KMS-11 (cell line): ENCODE data around the gene ABTB2.

Experiments
- H2AFZ ChIP-seq: fragments of 200-600 bp; sonication (generic); 2 replicates; pipeline ENCODE4 v1.6.1; 2016; ENCODE audit warnings: antibody characterized with exemption, mixed run types, low read depth
- H3K27ac ChIP-seq: fragments of 200-600 bp; sonication (generic); 2 replicates; pipeline ENCODE4 v1.6.1; 2016; ENCODE audit warnings: mild to moderate bottlenecking, mixed run types
- H3K27me3 ChIP-seq: fragments of 200-600 bp; sonication (generic); 2 replicates; pipeline ENCODE4 v1.6.1; 2017; ENCODE audit warnings: mild to moderate bottlenecking, low read depth, mixed run types, moderate library complexity; ENCODE audit not compliant: insufficient read depth
- H3K36me3 ChIP-seq: fragments of 200-600 bp; sonication (generic); 2 replicates; pipeline ENCODE4 v1.6.1; 2017; ENCODE audit warnings: mild to moderate bottlenecking, mixed run types; ENCODE audit not compliant: insufficient read depth
- H3K4me1 ChIP-seq: fragments of 200-600 bp; sonication (generic); 2 replicates; pipeline ENCODE4 v1.6.1; 2016; ENCODE audit warnings: mild to moderate bottlenecking, low read depth, mixed run types; ENCODE audit not compliant: poor library complexity, severe bottlenecking
- H3K4me2 ChIP-seq: fragments of 200-600 bp; sonication (generic); 2 replicates; pipeline ENCODE4 v1.7.0; 2016; ENCODE audit warnings: mild to moderate bottlenecking, mixed run types
- H3K4me3 ChIP-seq: fragments of 200-600 bp; sonication (generic); IDR thresholded peaks from 2 replicates; pipeline ENCODE4 v1.6.1; 2017; ENCODE audit warnings: low read depth, low read length, mixed read lengths; ENCODE audit not compliant: insufficient read depth
- H3K79me2 ChIP-seq: fragments of 200-600 bp; sonication (generic); 2 replicates; pipeline ENCODE4 v1.6.1; 2016; ENCODE audit warnings: low read depth, mixed run types; ENCODE audit not compliant: insufficient read depth
- H3K9ac ChIP-seq: fragments of 200-600 bp; sonication (generic); 2 replicates; pipeline ENCODE4 v1.6.1; 2016; ENCODE audit warnings: mild to moderate bottlenecking, mixed run types
- H4K20me1 ChIP-seq: fragments of 200-600 bp; sonication (generic); 2 replicates; pipeline ENCODE4 v1.6.1; 2016; ENCODE audit warnings: mild to moderate bottlenecking, mixed run types; ENCODE audit not compliant: insufficient read depth
- TF ChIP-seq, protein P1 (sequence below): fragments of 200-600 bp; sonication (generic); conservative IDR thresholded peaks from 2 replicates; pipeline ENCODE4 v1.6.1; 2017; ENCODE audit warnings: low read depth, mild to moderate bottlenecking, antibody characterized with exemption, low read length, moderate library complexity, mixed read lengths

The ABTB2 gene

DNA sequence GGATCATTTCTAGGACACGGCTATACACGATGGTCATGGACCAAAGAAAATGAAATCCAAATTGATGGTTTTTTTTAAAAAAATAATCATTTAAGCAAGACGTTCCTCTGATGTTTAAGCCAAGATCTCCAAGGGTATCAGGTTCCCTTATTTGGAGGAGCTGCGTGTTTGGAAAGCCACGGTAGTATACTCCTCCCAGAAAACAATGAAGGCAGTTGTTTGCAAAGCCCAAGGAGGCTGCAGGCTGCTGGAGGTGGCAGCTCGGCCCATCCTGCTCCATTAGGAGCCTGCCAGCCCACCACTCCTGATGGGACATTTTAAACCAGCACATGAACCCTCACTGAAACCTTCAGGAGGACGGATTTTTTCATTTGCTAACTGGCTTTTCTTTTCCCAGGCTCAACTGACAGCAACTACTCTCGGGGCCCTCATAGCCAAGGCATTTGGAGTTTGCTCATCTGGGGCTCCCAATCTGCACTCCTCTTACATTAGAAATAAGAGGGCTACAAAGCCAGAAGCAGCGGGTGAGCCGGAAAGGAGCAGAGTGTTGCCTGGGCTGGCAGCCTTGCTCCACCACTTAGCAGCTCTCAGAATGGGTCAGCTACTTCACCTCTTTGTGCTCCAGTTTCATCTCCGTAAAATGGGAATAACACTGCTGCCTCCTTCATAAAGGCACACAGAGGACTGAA is 58.4 kb downstream of the ABTB2 start:
- Histone ChIP-seq H3K27ac (no peak overlapping the region), H3K4me1 (no peaks in the 10 kb centered on the region), H4K20me1 (no peaks in the 10 kb centered on the region), H3K79me2 (no peaks in the 10 kb centered on the region), H3K9ac (no peak overlapping the region), H3K36me3 (no peaks in the 10 kb centered on the region), H2AFZ (no peak overlapping the region), H3K4me3 (no peak overlapping the region), H3K27me3 (no peaks in the 10 kb centered on the region), H3K4me2 (no peak overlapping the region)
- TF ChIP-seq, protein P1, sequence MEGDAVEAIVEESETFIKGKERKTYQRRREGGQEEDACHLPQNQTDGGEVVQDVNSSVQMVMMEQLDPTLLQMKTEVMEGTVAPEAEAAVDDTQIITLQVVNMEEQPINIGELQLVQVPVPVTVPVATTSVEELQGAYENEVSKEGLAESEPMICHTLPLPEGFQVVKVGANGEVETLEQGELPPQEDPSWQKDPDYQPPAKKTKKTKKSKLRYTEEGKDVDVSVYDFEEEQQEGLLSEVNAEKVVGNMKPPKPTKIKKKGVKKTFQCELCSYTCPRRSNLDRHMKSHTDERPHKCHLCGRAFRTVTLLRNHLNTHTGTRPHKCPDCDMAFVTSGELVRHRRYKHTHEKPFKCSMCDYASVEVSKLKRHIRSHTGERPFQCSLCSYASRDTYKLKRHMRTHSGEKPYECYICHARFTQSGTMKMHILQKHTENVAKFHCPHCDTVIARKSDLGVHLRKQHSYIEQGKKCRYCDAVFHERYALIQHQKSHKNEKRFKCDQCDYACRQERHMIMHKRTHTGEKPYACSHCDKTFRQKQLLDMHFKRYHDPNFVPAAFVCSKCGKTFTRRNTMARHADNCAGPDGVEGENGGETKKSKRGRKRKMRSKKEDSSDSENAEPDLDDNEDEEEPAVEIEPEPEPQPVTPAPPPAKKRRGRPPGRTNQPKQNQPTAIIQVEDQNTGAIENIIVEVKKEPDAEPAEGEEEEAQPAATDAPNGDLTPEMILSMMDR = no peak

DNA sequence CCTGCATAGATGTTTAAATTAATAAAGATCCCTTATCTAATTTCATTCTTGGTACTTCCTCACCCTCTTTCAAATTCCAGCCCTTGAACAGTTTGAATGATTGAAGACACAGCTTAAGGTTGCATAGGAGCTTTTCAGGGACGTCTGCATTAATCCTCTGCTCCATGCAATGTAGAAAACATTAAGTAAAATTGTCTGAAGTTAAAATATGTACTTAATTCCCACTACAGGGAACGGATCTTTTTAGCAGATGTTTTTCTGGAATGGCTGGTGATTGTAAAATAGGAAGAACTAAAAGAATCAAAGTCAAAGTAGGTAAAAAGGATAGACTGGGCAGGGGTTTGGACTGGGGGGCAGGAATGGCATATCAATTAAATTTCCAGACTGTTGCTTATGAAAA is 58.9 kb downstream of the ABTB2 start:
- Histone ChIP-seq H2AFZ (no peak overlapping the region), H3K79me2 (no peaks in the 10 kb centered on the region), H3K27me3 (no peaks in the 10 kb centered on the region), H3K9ac (no peak overlapping the region), H3K4me1 (no peaks in the 10 kb centered on the region), H3K4me3 (no peak overlapping the region), H3K27ac (no peak overlapping the region), H4K20me1 (no peaks in the 10 kb centered on the region), H3K4me2 (no peak overlapping the region), H3K36me3 (no peaks in the 10 kb centered on the region)
- TF ChIP-seq, protein P1 = no peak

DNA sequence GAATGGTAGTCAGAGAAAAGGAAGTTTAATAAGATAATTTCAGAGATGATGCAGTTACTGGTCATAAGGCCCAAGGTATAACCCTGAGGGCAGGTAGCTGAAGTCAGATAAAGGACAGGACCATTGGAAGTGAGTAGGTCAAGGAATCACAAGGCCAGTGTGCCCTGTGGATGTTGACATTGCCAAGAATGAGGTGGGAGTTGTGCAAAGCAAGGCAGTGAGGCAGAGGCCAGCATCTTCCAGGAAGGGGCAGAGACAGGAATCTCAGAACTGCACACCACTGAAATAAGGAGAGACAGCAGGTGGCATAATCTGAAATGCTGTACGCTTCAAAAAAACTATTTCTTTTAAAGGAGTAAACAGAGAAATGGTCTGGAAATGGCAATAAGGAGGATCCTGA is 61.4 kb downstream of the ABTB2 start:
- H3K4me1 ChIP-seq = no peaks in the 10 kb centered on the region
- no peaks in the 10 kb centered on the region for H3K36me3 ChIP-seq
- H4K20me1 ChIP-seq = no peaks in the 10 kb centered on the region
- no peak overlapping the region for H3K27ac ChIP-seq
- TF ChIP-seq, protein P1 = no peak
- H3K9ac ChIP-seq = no peak overlapping the region
- no peak overlapping the region for H2AFZ ChIP-seq
- H3K79me2 ChIP-seq = no peaks in the 10 kb centered on the region
- H3K4me3 ChIP-seq = no peak overlapping the region
- H3K27me3 ChIP-seq = no peaks in the 10 kb centered on the region
- no peak overlapping the region for H3K4me2 ChIP-seq

DNA sequence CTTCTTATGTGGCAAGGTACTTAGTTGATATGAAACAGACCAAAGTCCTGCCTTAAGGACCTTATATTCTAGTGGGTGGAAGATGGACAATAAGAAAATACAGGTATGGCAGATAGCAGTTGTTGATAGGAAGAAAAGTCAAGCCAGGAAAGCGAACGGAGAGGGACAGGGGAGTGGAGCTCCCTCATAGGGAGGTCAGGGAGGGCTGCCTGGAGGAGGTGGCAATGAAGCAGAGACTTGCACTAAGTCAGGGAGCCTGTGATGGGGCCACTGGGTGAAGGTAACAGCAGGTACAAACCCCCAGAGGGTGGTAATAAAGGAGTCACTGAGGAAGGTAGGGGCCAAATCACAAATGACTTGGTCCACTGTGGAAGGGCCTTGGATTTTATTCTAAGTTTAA is 65.3 kb downstream of the ABTB2 start:
- Histone ChIP-seq H3K27me3 (no peaks in the 10 kb centered on the region), H4K20me1 (no peaks in the 10 kb centered on the region), H3K36me3 (no peaks in the 10 kb centered on the region), H3K9ac (no peak overlapping the region), H2AFZ (no peak overlapping the region), H3K4me2 (no peak overlapping the region), H3K4me3 (no peak overlapping the region), H3K79me2 (no peaks in the 10 kb centered on the region), H3K4me1 (no peaks in the 10 kb centered on the region), H3K27ac (no peak overlapping the region)
- TF ChIP-seq, protein P1 = no peak
